Neural progenitor cell (in vitro differentiated cells): Measurements from ENCODE around the gene KCTD16. TPM values are rescaled to one million over a fixed set of nuclear protein-coding genes. Genes with fewer than 3 reads are reported as not detected.

Experiments used
- DNase-seq: peaks from one replicate; pipeline ENCODE4 v3.0.0-alpha.2; 2016; ENCODE audit warnings: low spot score
- H2AFZ ChIP-seq: fragments of 200-600 bp; sonication (generic); replicated peaks from 2 replicates; pipeline ENCODE4 v1.6.1; 2016; ENCODE audit warnings: antibody characterized with exemption
- H3F3A ChIP-seq: fragments of 200-600 bp; sonication (generic); 2 replicates; pipeline ENCODE4 v1.6.1; 2016; ENCODE audit warnings: antibody characterized with exemption, low read depth
- H3K27ac ChIP-seq: fragments of 200-600 bp; sonication (generic); 2 replicates; pipeline ENCODE4 v1.5.1; 2016; ENCODE audit warnings: mild to moderate bottlenecking
- H3K27me3 ChIP-seq: fragments of 200-600 bp; sonication (generic); 2 replicates; pipeline ENCODE4 v1.6.1; 2016; ENCODE audit warnings: mild to moderate bottlenecking, moderate library complexity
- H3K36me3 ChIP-seq: fragments of 200-600 bp; sonication (generic); 2 replicates; pipeline ENCODE4 v1.5.1; 2016
- H3K4me1 ChIP-seq: fragments of 200-600 bp; sonication (generic); 2 replicates; pipeline ENCODE4 v1.6.1; 2016; ENCODE audit warnings: mixed run types
- H3K4me2 ChIP-seq: fragments of 200-600 bp; sonication (generic); 2 replicates; pipeline ENCODE4 v1.6.1; 2016
- H3K4me3 ChIP-seq: fragments of 200-600 bp; sonication (generic); 2 replicates; pipeline ENCODE4 v1.5.1; 2016
- H3K79me2 ChIP-seq: fragments of 200-600 bp; sonication (generic); 2 replicates; pipeline ENCODE4 v1.6.1; 2016; ENCODE audit warnings: low read depth
- H3K9ac ChIP-seq: fragments of 200-600 bp; sonication (generic); 2 replicates; pipeline ENCODE4 v1.6.1; 2016
- H3K9me3 ChIP-seq: fragments of 200-600 bp; sonication (generic); 2 replicates; pipeline ENCODE4 v1.5.1; 2016; ENCODE audit warnings: low read depth
- H4K20me1 ChIP-seq: fragments of 200-600 bp; sonication (generic); 2 replicates; pipeline ENCODE4 v1.6.1; 2016; ENCODE audit warnings: low read depth
- H3K27ac Mint-ChIP-seq: 3 replicates; pipeline ENCODE4 v1.8.0; 2021; ENCODE audit warnings: mixed read lengths
- H3K27me3 Mint-ChIP-seq: 2 replicates; pipeline ENCODE4 v1.8.0; 2022; ENCODE audit warnings: low read depth, mild to moderate bottlenecking, inconsistent platforms, moderate library complexity, mixed read lengths; ENCODE audit not compliant: insufficient read depth
- H3K36me3 Mint-ChIP-seq: 3 replicates; pipeline ENCODE4 v1.8.0; 2021; ENCODE audit warnings: mixed read lengths
- H3K4me1 Mint-ChIP-seq: 3 replicates; pipeline ENCODE4 v1.8.0; 2021; ENCODE audit warnings: mixed read lengths
- H3K4me3 Mint-ChIP-seq: 3 replicates; pipeline ENCODE4 v1.8.0; 2021; ENCODE audit warnings: mild to moderate bottlenecking, moderate library complexity, mixed read lengths
- H3K9me3 Mint-ChIP-seq: 3 replicates; pipeline ENCODE4 v1.8.0; 2020; ENCODE audit warnings: mixed read lengths
- CTCF ChIP-seq: fragments of 200-600 bp; sonication (generic); IDR thresholded peaks from 2 replicates; pipeline ENCODE4 v1.5.1; 2017; ENCODE audit warnings: antibody characterized with exemption, mild to moderate bottlenecking
- EZH2 ChIP-seq: fragments of 200-600 bp; sonication (generic); IDR thresholded peaks from 2 replicates; pipeline ENCODE4 v1.6.1; 2017; ENCODE audit warnings: antibody characterized with exemption, mild to moderate bottlenecking, moderate library complexity
- EZH2phosphoT487 ChIP-seq: fragments of 200-600 bp; sonication (generic); IDR thresholded peaks from 2 replicates; pipeline ENCODE4 v1.6.1; 2017; ENCODE audit warnings: antibody characterized with exemption
- total RNA-seq: library from RNA; depleted of rRNA; stranded (reverse); fragments of >200 nt; gene quantifications from 2 replicates; pipeline ENCODE4 v1.2.3, GENCODE V29; 2015; ENCODE audit warnings: low replicate concordance

The KCTD16 gene
- total RNA-seq, 1 donor from 2014 or later, result 1.6 TPM

GRCh38 chr5:144232285-144232684 lies 61.6 kb downstream of the KCTD16 start:
- Histone ChIP-seq H3K4me2 (no peak overlapping the region), H2AFZ (no peak overlapping the region), H4K20me1 (no peaks in the 10 kb centered on the region), H3K27me3 (no peaks in the 10 kb centered on the region), H3K36me3 (no peaks in the 10 kb centered on the region), H3K27ac (no peak overlapping the region), H3K9ac (no peak overlapping the region), H3F3A (no peaks in the 10 kb centered on the region), H3K79me2 (no peaks in the 10 kb centered on the region), H3K9me3 (no peaks in the 10 kb centered on the region), H3K4me1 (no peaks in the 10 kb centered on the region), H3K4me3 (no peak overlapping the region)
- Mint-ChIP-seq H3K4me3 (no peak overlapping the region), H3K27me3 (peaks cover 2% of the 10 kb centered on the region), H3K27ac (no peak overlapping the region), H3K9me3 (no peaks in the 10 kb centered on the region), H3K4me1 (no peaks in the 10 kb centered on the region), H3K36me3 (no peaks in the 10 kb centered on the region)
- TF ChIP-seq EZH2phosphoT487 (no peak), CTCF (no peak), EZH2 (no peak)
- DNase-seq, result no peak

GRCh38 chr5:144236499-144236898 lies 65.8 kb downstream of the KCTD16 start:
- Histone ChIP-seq H3K36me3 (no peaks in the 10 kb centered on the region), H3K79me2 (no peaks in the 10 kb centered on the region), H3K27ac (no peak overlapping the region), H3K9me3 (no peaks in the 10 kb centered on the region), H3K4me2 (no peak overlapping the region), H3K4me1 (peaks cover 7% of the 10 kb centered on the region), H3F3A (no peaks in the 10 kb centered on the region), H2AFZ (no peak overlapping the region), H4K20me1 (no peaks in the 10 kb centered on the region), H3K27me3 (no peaks in the 10 kb centered on the region), H3K9ac (no peak overlapping the region), H3K4me3 (no peak overlapping the region)
- DNase-seq, result no peak
- H3K4me3 Mint-ChIP-seq, result no peak overlapping the region
- H3K36me3 Mint-ChIP-seq, result no peaks in the 10 kb centered on the region
- no peaks in the 10 kb centered on the region for H3K9me3 Mint-ChIP-seq
- no peaks in the 10 kb centered on the region for H3K4me1 Mint-ChIP-seq
- TF ChIP-seq EZH2, result no peak
- TF ChIP-seq EZH2phosphoT487, result no peak
- TF ChIP-seq CTCF, result no peak
- H3K27me3 Mint-ChIP-seq, result peaks cover 2% of the 10 kb centered on the region
- no peak overlapping the region for H3K27ac Mint-ChIP-seq

GRCh38 chr5:144237851-144238250 lies 67.2 kb downstream of the KCTD16 start:
- Histone ChIP-seq H3K4me1 (peaks cover 7% of the 10 kb centered on the region), H3K4me2 (no peak overlapping the region), H3K27ac (no peak overlapping the region), H4K20me1 (no peaks in the 10 kb centered on the region), H3K36me3 (no peaks in the 10 kb centered on the region), H2AFZ (no peak overlapping the region), H3K79me2 (no peaks in the 10 kb centered on the region), H3K4me3 (no peak overlapping the region), H3K27me3 (no peaks in the 10 kb centered on the region), H3K9me3 (no peaks in the 10 kb centered on the region), H3F3A (no peaks in the 10 kb centered on the region), H3K9ac (no peak overlapping the region)
- peaks cover 4% of the 10 kb centered on the region for H3K27me3 Mint-ChIP-seq
- no peaks in the 10 kb centered on the region for H3K36me3 Mint-ChIP-seq
- DNase-seq, result no peak
- H3K27ac Mint-ChIP-seq, result no peak overlapping the region
- no peaks in the 10 kb centered on the region for H3K9me3 Mint-ChIP-seq
- no peaks in the 10 kb centered on the region for H3K4me1 Mint-ChIP-seq
- TF ChIP-seq EZH2, result no peak
- no peak for TF ChIP-seq CTCF
- TF ChIP-seq EZH2phosphoT487, result no peak
- no peak overlapping the region for H3K4me3 Mint-ChIP-seq

GRCh38 chr5:144247131-144247530 lies 76.5 kb downstream of the KCTD16 start:
- TF ChIP-seq CTCF (no peak), EZH2phosphoT487 (no peak), EZH2 (no peak)
- Histone ChIP-seq H3F3A (no peaks in the 10 kb centered on the region), H4K20me1 (no peaks in the 10 kb centered on the region), H3K9me3 (no peaks in the 10 kb centered on the region), H2AFZ (no peak overlapping the region), H3K27me3 (no peaks in the 10 kb centered on the region), H3K4me2 (no peak overlapping the region), H3K9ac (no peak overlapping the region), H3K79me2 (no peaks in the 10 kb centered on the region), H3K27ac (no peak overlapping the region), H3K4me3 (no peak overlapping the region), H3K4me1 (peaks cover 1% of the 10 kb centered on the region), H3K36me3 (no peaks in the 10 kb centered on the region)
- Mint-ChIP-seq H3K36me3 (no peaks in the 10 kb centered on the region), H3K4me1 (no peaks in the 10 kb centered on the region), H3K9me3 (no peaks in the 10 kb centered on the region), H3K27me3 (peaks cover 2% of the 10 kb centered on the region), H3K27ac (no peak overlapping the region), H3K4me3 (no peak overlapping the region)
- DNase-seq, result no peak
